ENCODE results near the gene DPP10. TPM values are rescaled to one million over a fixed set of nuclear protein-coding genes. Genes with fewer than 3 reads are reported as not detected.

The DPP10 gene
- total and polyA plus RNA-seq, 10 of the 15 experiments (the other 5 are each of a cell fraction or from before 2014, with no cell fraction given) = not detected

DNA sequence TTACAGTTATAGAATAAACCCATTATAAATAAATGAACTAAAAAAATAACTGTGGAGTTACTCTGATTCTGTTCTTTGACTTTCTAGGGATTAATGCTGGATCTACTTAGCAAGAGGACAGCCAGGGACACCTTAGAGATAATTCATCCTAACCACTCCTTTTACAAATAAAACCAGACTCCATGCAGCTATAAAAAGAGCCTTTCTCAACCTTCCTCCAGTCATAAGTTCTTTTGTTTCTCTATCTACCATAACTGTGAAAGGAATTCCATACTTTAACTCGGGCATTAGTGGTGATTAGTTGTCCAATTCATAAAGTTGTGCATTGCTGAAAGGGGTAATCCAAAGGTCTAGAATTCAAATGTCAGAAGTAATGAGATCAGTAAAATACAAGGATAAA is 682.4 kb downstream of the DPP10 start (continued):
- TF ChIP-seq TCF3 (IDR thresholded peaks at IDR 0.05; ENCODE audit: borderline replicate concordance, insufficient read depth, low read depth, low read length) = no peak

DNA sequence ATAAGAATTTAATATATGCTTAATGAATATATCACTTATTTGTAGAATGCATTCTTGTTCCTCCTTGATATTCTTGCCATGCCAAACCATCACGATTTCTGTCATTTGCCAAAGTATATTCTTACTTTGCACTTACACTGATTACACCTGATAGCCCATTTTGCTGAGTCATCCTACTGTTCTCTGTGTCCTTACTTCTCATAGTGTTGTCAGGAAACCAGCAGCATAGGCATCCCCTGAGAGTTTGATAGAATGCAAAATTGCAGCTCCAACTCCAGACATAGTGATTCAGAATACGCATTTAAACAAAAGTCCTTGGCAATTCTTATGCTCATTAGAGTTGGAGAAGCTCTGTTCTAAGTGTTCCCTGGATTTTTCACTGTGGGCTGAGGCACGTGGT is 687.1 kb downstream of the DPP10 start:
- no peaks in the 10 kb centered on the region for H4K20me1 ChIP-seq (ENCODE audit: control insufficient read depth, insufficient read depth)
- H3K27me3 ChIP-seq (replicated peaks in 1 of 2; ENCODE audit: control insufficient read depth in 2 of 2, insufficient read depth in 2 of 2, low read length in 1 of 2) = no peaks in the 10 kb centered on the region
- intact Hi-C loops (cut with micrococcal nuclease; ENCODE audit: unreplicated experiment) = no loop called here
- in situ Hi-C loops (cut with MboI) = no loop called here
- no peak for FAIRE-seq
- no peaks in the 10 kb centered on the region for H3K4me1 ChIP-seq (ENCODE audit: control insufficient read depth, insufficient read depth, low read length)
- ChIA-PET CTCF (interaction anchor here (0.8 kb wide), 1 partner anchor 39 kb away, joined by 3 read pairs; no protein-coding TSS in a partner anchor), SMC1A (ENCODE audit: uncharacterized antibody, unreplicated experiment) (no interaction called here), POLR2A (no interaction called here), RAD21 (ENCODE audit: unreplicated experiment) (no interaction called here)
- no TSS peak for BruUV-seq (replicated peaks)
- H3K4me3 ChIP-seq = no peak overlapping the region
- no peaks in the 10 kb centered on the region for H3K36me3 ChIP-seq (ENCODE audit: control insufficient read depth in 2 of 2, insufficient read depth in 2 of 2, low read length in 1 of 2)
- DNase-seq (ENCODE audit: low read depth, low spot score) = no peak
- WGBS (ENCODE audit: insufficient coverage, insufficient replicate concordance, low lambda C conversion rate, missing lambda C conversion rate) = 2% methylated on average over 3 of the region's 3 CpGs
- no peak overlapping the region for H3K9ac ChIP-seq (ENCODE audit: control insufficient read depth, insufficient read depth, low read length)
- H3K79me2 ChIP-seq (ENCODE audit: control insufficient read depth, insufficient read depth, low read length) = no peaks in the 10 kb centered on the region
- H3K9me3 ChIP-seq (replicated peaks; ENCODE audit: control insufficient read depth, insufficient read depth, low read length) = no peaks in the 10 kb centered on the region
- no peak overlapping the region for H3K27ac ChIP-seq (ENCODE audit: control insufficient read depth, insufficient read depth)
- H3K4me2 ChIP-seq (ENCODE audit: control insufficient read depth, insufficient read depth) = no peak overlapping the region
- no peak for ATAC-seq
- H2AFZ ChIP-seq (ENCODE audit: control insufficient read depth, low read depth, low read length) = no peak overlapping the region
- TF ChIP-seq SRF (IDR thresholded peaks at IDR 0.05; ENCODE audit: low read depth in 2 of 2, low read length in 2 of 2) = no peak
- TF ChIP-seq FOS (IDR thresholded peaks at IDR 0.05; ENCODE audit: borderline replicate concordance, extremely low read depth, insufficient read length) = no peak
- no peak for TF ChIP-seq ZSCAN29 (IDR thresholded peaks at IDR 0.05)
- TF ChIP-seq, protein P1, sequence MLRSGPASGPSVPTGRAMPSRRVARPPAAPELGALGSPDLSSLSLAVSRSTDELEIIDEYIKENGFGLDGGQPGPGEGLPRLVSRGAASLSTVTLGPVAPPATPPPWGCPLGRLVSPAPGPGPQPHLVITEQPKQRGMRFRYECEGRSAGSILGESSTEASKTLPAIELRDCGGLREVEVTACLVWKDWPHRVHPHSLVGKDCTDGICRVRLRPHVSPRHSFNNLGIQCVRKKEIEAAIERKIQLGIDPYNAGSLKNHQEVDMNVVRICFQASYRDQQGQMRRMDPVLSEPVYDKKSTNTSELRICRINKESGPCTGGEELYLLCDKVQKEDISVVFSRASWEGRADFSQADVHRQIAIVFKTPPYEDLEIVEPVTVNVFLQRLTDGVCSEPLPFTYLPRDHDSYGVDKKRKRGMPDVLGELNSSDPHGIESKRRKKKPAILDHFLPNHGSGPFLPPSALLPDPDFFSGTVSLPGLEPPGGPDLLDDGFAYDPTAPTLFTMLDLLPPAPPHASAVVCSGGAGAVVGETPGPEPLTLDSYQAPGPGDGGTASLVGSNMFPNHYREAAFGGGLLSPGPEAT (IDR thresholded peaks at IDR 0.05; ENCODE audit: low read depth) = no peak
- no peak for TF ChIP-seq FOXK2 (IDR thresholded peaks at IDR 0.05)
- TF ChIP-seq BHLHE40 (IDR thresholded peaks at IDR 0.05; ENCODE audit: borderline replicate concordance in 1 of 2, low read depth in 2 of 2, low read length in 1 of 2) = no peak
- TF ChIP-seq, protein P2, sequence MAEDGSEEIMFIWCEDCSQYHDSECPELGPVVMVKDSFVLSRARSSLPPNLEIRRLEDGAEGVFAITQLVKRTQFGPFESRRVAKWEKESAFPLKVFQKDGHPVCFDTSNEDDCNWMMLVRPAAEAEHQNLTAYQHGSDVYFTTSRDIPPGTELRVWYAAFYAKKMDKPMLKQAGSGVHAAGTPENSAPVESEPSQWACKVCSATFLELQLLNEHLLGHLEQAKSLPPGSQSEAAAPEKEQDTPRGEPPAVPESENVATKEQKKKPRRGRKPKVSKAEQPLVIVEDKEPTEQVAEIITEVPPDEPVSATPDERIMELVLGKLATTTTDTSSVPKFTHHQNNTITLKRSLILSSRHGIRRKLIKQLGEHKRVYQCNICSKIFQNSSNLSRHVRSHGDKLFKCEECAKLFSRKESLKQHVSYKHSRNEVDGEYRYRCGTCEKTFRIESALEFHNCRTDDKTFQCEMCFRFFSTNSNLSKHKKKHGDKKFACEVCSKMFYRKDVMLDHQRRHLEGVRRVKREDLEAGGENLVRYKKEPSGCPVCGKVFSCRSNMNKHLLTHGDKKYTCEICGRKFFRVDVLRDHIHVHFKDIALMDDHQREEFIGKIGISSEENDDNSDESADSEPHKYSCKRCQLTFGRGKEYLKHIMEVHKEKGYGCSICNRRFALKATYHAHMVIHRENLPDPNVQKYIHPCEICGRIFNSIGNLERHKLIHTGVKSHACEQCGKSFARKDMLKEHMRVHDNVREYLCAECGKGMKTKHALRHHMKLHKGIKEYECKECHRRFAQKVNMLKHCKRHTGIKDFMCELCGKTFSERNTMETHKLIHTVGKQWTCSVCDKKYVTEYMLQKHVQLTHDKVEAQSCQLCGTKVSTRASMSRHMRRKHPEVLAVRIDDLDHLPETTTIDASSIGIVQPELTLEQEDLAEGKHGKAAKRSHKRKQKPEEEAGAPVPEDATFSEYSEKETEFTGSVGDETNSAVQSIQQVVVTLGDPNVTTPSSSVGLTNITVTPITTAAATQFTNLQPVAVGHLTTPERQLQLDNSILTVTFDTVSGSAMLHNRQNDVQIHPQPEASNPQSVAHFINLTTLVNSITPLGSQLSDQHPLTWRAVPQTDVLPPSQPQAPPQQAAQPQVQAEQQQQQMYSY (CRISPR knock-in tag; IDR thresholded peaks at IDR 0.05) = no peak
- TF ChIP-seq JUND (IDR thresholded peaks at IDR 0.05; ENCODE audit: low read depth, low read length) = no peak
- TF ChIP-seq ZNF24 (IDR thresholded peaks at IDR 0.05) = no peak
- TF ChIP-seq SMAD5 (IDR thresholded peaks at IDR 0.05; ENCODE audit: low read depth) = no peak
- no peak for TF ChIP-seq EZH2 (IDR thresholded peaks at IDR 0.05; ENCODE audit: borderline replicate concordance, control insufficient read depth, low read depth, low read length)
- TF ChIP-seq, protein P3, sequence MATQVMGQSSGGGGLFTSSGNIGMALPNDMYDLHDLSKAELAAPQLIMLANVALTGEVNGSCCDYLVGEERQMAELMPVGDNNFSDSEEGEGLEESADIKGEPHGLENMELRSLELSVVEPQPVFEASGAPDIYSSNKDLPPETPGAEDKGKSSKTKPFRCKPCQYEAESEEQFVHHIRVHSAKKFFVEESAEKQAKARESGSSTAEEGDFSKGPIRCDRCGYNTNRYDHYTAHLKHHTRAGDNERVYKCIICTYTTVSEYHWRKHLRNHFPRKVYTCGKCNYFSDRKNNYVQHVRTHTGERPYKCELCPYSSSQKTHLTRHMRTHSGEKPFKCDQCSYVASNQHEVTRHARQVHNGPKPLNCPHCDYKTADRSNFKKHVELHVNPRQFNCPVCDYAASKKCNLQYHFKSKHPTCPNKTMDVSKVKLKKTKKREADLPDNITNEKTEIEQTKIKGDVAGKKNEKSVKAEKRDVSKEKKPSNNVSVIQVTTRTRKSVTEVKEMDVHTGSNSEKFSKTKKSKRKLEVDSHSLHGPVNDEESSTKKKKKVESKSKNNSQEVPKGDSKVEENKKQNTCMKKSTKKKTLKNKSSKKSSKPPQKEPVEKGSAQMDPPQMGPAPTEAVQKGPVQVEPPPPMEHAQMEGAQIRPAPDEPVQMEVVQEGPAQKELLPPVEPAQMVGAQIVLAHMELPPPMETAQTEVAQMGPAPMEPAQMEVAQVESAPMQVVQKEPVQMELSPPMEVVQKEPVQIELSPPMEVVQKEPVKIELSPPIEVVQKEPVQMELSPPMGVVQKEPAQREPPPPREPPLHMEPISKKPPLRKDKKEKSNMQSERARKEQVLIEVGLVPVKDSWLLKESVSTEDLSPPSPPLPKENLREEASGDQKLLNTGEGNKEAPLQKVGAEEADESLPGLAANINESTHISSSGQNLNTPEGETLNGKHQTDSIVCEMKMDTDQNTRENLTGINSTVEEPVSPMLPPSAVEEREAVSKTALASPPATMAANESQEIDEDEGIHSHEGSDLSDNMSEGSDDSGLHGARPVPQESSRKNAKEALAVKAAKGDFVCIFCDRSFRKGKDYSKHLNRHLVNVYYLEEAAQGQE (IDR thresholded peaks at IDR 0.05; ENCODE audit: low read depth, low read length) = no peak
- no peak for TF ChIP-seq EGR1 (IDR thresholded peaks at IDR 0.05; ENCODE audit: borderline replicate concordance in 1 of 2, low read depth in 2 of 2, low read length in 2 of 2)

Data from GM12878 (cell line).